ENCODE measurements around the gene DNM3.

Gene DNM3

GRCh38 chr1:171834821-171835220, 6.5 kb upstream of the DNM3 start:
- Histone ChIP-seq H3K27ac (no peak overlapping the region), H3K27me3 (replicated peaks) (no peaks in the 10 kb centered on the region), H3K36me3 (replicated peaks) (no peaks in the 10 kb centered on the region), H3K4me3 (ENCODE audit: low read depth, low read length) (no peak overlapping the region)
- DNase-seq = no peak
- in situ Hi-C loops (cut with HindIII; ENCODE audit: low pct_ligation_motif_present, low sequenced_read_pairs) = no loop called here
- TF ChIP-seq, protein P1, sequence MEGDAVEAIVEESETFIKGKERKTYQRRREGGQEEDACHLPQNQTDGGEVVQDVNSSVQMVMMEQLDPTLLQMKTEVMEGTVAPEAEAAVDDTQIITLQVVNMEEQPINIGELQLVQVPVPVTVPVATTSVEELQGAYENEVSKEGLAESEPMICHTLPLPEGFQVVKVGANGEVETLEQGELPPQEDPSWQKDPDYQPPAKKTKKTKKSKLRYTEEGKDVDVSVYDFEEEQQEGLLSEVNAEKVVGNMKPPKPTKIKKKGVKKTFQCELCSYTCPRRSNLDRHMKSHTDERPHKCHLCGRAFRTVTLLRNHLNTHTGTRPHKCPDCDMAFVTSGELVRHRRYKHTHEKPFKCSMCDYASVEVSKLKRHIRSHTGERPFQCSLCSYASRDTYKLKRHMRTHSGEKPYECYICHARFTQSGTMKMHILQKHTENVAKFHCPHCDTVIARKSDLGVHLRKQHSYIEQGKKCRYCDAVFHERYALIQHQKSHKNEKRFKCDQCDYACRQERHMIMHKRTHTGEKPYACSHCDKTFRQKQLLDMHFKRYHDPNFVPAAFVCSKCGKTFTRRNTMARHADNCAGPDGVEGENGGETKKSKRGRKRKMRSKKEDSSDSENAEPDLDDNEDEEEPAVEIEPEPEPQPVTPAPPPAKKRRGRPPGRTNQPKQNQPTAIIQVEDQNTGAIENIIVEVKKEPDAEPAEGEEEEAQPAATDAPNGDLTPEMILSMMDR (IDR thresholded peaks at IDR 0.05; ENCODE audit: low read depth, low read length, missing control alignments) = no peak

GRCh38 chr1:171835891-171836290, 5.4 kb upstream of the DNM3 start:
- in situ Hi-C loops (cut with HindIII; ENCODE audit: low pct_ligation_motif_present, low sequenced_read_pairs) = no loop called here

GRCh38 chr1:171841931-171842761, 848 bp downstream of the DNM3 start:
- Histone ChIP-seq H3K27me3 (replicated peaks) (peaks cover 7% of the 10 kb centered on the region), H3K27ac (no peak overlapping the region), H3K4me3 (ENCODE audit: low read depth, low read length) (peak overlapping the region; percentile 66), H3K36me3 (replicated peaks) (no peaks in the 10 kb centered on the region)
- in situ Hi-C loops (cut with HindIII; ENCODE audit: low pct_ligation_motif_present, low sequenced_read_pairs) = no loop called here
- TF ChIP-seq, protein P1 (IDR thresholded peaks at IDR 0.05; ENCODE audit: low read depth, low read length, missing control alignments) = no peak
- no peak for DNase-seq

More at GRCh38 chr1:171835891-171836290, 5.4 kb upstream of the DNM3 start:
- TF ChIP-seq, protein P1 (IDR thresholded peaks at IDR 0.05; ENCODE audit: low read depth, low read length, missing control alignments) = no peak
- Histone ChIP-seq H3K27me3 (replicated peaks) (no peaks in the 10 kb centered on the region), H3K27ac (no peak overlapping the region), H3K36me3 (replicated peaks) (no peaks in the 10 kb centered on the region), H3K4me3 (ENCODE audit: low read depth, low read length) (no peak overlapping the region)
- no peak for DNase-seq

DNA sequence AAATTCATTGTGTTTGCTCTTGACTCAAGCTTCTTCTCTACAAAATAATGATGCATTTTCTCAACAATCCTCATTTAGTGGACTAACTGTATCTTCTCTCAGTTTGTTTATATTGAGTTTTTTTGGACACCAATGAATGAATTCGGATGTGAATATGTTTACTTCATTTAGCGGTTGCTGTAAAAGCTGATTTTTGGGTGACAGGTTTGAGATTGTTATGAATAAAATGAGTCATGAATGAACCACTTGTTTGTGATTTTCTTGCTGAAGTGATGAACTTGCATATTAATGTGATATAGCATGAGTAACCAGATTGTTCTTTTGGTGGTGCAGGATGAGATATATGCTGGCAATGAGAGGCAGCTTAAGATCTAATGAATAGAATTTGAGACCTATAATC, 3.1 kb downstream of the DNM3 start:
- Histone ChIP-seq H3K27me3 (replicated peaks) (peaks cover 7% of the 10 kb centered on the region), H3K36me3 (replicated peaks) (no peaks in the 10 kb centered on the region), H3K4me3 (ENCODE audit: low read depth, low read length) (no peak overlapping the region), H3K27ac (no peak overlapping the region)
- DNase-seq = no peak
- in situ Hi-C loops (cut with HindIII; ENCODE audit: low pct_ligation_motif_present, low sequenced_read_pairs) = no loop called here
- TF ChIP-seq, protein P1 (IDR thresholded peaks at IDR 0.05; ENCODE audit: low read depth, low read length, missing control alignments) = no peak

- TF ChIP-seq, protein P1 (IDR thresholded peaks at IDR 0.05; ENCODE audit: low read depth, low read length, missing control alignments) = no peak
- H3K36me3 ChIP-seq (replicated peaks) = no peaks in the 10 kb centered on the region
- in situ Hi-C loops (cut with HindIII; ENCODE audit: low pct_ligation_motif_present, low sequenced_read_pairs) = no loop called here
- no peak overlapping the region for H3K27ac ChIP-seq
- H3K27me3 ChIP-seq (replicated peaks) = peaks cover 7% of the 10 kb centered on the region
- no peak for DNase-seq
- no peak overlapping the region for H3K4me3 ChIP-seq (ENCODE audit: low read depth, low read length)
These were observed 4.7 kb downstream of the DNM3 start for GRCh38 chr1:171845998-171846397.

Data from brain microvascular endothelial cell (primary cell).